Activated naive CD4-positive, alpha-beta T cell treated with anti-CD3 and anti-CD28 coated beads, Interleukin-2, amount 50 U/mL, for 72 hours (primary cell): ENCODE results near the gene NR3C2. TPM values are rescaled to one million over a fixed set of nuclear protein-coding genes. Genes with fewer than 3 reads are reported as not detected.

Source experiments
- ATAC-seq, 2 donors: fragments of 150-1000 bp; cut with Tn5 transposase; 2 replicates each; pipeline ENCODE4 v1.10.0; 2021; ENCODE audit warnings: mild to moderate bottlenecking in 2 of 2, moderate library complexity in 2 of 2
- DNase-seq, 2 donors: peaks; one replicate each; pipeline ENCODE4 v3.0.0; 2021 to 2022; ENCODE audit warnings: low spot score in 2 of 2
- H3K27ac Mint-ChIP-seq, 2 donors: one replicate each; pipeline ENCODE4 v1.8.0; 2022; ENCODE audit warnings: mild to moderate bottlenecking in 2 of 2, mixed read lengths in 2 of 2
- H3K36me3 Mint-ChIP-seq, 2 donors: one replicate each; pipeline ENCODE4 v1.8.0; 2022; ENCODE audit warnings: mixed read lengths in 2 of 2
- H3K9me3 Mint-ChIP-seq, 2 donors: one replicate each; pipeline ENCODE4 v1.8.0; 2022; ENCODE audit warnings: mixed read lengths in 2 of 2
- total RNA-seq, 2 donors: library from RNA; stranded (reverse); gene quantifications; one replicate each; pipeline ENCODE4 v1.2.3, GENCODE V29; 2022

Gene NR3C2
- total RNA-seq, 2 donors from 2014 or later = 6.0 to 7.1 TPM

DNA sequence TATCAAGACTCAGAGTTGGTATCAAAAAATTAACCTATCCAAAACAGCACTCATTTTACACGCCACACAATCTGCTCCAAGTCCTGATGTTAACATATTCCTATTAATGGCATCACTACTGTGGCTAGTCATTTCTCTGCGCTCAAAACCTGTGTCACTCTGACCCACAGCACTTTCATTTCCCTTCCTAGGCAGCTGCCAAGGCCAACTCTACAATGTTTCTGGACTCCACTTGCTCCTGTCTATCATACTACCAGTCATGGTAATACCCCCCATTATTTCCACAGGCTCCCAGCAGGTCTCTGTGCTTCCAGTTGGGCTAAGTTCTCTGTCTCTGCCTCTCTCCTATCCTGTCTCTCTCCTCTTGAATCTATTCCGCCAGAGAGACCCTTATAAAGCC, 323.6 kb downstream of the NR3C2 start:
- peaks cover 0 to 15% of the 10 kb centered on the region in 2 donors for H3K9me3 Mint-ChIP-seq
- no peak for ATAC-seq
- H3K36me3 Mint-ChIP-seq = peaks cover 21 to 36% of the 10 kb centered on the region in 2 donors
- no peak for DNase-seq
- no peak overlapping the region for H3K27ac Mint-ChIP-seq

DNA sequence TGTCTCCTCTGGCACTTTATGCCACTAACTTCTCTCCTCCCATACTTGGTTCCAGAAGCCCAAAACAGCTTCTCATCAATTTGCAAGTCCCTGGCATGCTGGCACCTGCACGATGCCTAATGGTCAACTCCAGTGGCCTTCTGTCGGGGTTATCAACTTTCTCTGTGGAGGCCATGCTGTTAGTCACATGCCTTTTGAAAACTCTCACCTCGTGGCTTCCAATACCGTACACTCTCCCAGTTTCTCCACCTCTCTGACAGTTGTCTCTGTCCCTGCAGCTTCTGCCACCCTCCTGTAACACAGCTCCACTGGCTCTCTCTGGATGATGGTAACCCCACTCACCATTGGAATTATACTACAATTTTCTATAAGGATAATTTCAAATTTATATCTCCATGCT, 324.0 kb downstream of the NR3C2 start:
- H3K27ac Mint-ChIP-seq = no peak overlapping the region
- DNase-seq (no peak), ATAC-seq (no peak)
- H3K9me3 Mint-ChIP-seq = peaks cover 0 to 10% of the 10 kb centered on the region in 2 donors
- peaks cover 16 to 31% of the 10 kb centered on the region in 2 donors for H3K36me3 Mint-ChIP-seq

DNA sequence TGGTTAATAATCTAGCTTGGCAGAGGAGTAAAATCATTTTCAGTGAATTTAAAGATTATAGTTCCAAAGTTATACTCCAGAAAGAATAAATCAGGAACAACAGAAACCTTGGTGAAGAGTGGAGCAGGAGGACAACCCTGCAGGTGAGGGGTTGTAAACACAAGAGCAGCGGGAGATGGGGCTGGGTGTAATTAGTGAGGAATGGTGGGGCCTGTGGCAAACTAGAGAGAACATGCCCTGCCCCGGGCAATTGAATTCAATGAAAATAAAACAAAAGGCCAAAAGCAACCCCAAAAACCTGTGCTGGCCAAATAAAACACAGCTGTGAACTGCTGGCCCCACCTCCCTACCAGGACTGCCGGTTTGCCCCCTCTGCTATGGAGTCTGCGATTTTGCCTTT, 325.2 kb downstream of the NR3C2 start:
- Mint-ChIP-seq H3K36me3 (peaks cover 14 to 24% of the 10 kb centered on the region in 2 donors), H3K9me3 (peaks cover 0 to 1% of the 10 kb centered on the region in 2 donors)
- ATAC-seq = no peak

DNA sequence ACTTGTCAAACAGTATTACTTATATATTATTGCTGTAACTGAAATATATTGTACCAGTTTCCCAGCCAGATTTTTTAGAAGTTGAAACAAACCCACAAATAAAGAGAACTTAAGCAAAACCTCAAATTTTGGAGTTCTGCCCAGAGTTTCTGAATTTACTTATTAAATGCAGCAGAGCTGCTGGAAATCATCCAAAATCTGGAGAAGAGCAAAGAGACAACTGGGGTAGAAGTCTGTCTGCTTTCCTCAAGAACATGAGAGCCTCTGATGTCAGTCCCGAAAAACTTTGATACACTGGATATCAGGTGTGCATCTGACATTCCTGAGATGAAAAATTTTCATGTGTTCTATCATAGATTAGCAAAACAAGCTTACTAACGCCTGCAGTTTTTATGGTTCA, 325.9 kb downstream of the NR3C2 start:
- no peaks in the 10 kb centered on the region for H3K9me3 Mint-ChIP-seq
- H3K27ac Mint-ChIP-seq = no peak overlapping the region
- no peak for DNase-seq
- H3K36me3 Mint-ChIP-seq = peaks cover 12 to 29% of the 10 kb centered on the region in 2 donors
- no peak for ATAC-seq

More for the DNA sequence above, 325.2 kb downstream of the NR3C2 start:
- no peak overlapping the region for H3K27ac Mint-ChIP-seq
- no peak for DNase-seq

DNA sequence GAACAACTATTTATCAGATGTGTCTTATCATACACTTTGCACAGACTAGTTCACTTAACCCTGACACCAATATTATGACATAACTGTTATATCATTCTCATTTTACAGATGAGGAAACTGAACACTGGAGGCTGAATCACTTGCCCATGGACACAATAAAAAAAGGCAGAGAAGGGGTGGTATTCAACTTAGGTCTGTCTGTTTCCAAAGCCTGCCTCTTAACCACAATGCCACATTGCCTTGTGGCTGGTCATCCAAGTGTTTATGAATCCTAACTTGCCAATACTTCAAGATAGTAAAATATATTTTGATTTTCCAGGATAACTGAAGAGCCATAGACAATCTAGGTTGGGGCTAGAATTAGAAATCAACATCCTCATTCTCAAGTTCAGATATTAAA, 327.8 kb downstream of the NR3C2 start:
- H3K9me3 Mint-ChIP-seq = no peaks in the 10 kb centered on the region
- no peak for ATAC-seq
- DNase-seq = no peak
- H3K27ac Mint-ChIP-seq = no peak overlapping the region
- peaks cover 10 to 25% of the 10 kb centered on the region in 2 donors for H3K36me3 Mint-ChIP-seq

DNA sequence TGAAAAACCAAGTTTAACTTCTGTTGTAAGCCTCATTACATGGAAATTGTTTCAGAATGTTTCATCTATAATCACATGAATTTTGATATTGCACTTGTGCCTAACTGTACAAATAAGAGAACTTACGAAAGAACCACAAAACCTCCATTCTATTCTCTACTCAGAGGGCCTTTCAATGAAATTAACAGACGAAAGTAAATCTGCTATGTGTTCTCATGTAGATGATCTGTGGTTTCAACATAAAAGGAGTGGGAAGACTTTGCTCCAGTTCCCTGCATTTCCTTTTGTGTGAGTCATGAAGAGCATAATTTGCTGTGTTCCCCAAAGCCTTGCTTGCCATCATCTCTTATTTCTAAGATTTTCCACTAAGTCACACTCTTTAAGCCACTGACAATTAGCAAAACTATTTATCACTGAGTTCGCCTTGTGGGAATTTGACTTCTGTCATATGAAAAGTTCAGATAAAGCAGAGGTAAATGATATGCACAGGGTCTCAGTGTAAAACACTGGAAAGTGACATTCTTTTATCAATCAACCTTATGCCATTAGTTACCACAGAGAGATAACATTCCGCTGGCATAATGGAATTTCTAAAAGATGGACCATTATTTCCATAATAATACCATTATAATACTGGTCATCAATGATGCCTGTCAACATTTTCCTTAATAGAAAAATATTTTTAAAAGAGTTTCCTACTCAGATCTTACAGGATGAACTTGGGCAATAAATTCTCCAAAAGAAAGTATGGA, 329.8 kb downstream of the NR3C2 start:
- peak; percentile 65 to 84 for ATAC-seq
- DNase-seq = no peak
- Mint-ChIP-seq H3K9me3 (no peaks in the 10 kb centered on the region), H3K27ac (peak overlapping the region in 1 of 2 donors; percentile 44), H3K36me3 (peaks cover 0 to 22% of the 10 kb centered on the region in 2 donors)

DNA sequence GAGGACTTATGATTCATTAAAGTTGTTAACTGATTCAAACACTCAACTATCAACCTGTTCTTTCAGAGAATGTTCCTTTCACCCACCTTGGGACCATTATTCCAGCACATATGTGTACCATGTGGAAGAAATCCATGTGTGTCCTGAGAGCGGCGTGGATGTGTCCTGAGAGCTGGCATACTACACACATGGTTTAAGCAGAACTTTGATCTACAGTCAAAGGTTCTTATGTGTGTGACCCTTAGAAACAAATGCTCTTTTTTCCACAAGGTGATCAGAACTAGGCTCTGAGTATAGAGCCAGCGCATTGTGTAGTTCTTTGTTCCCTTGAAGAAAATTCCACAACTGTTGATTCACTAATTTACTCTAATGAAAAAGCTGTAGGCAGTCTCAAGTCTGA, 332.0 kb downstream of the NR3C2 start:
- DNase-seq = no peak
- Mint-ChIP-seq H3K9me3 (no peaks in the 10 kb centered on the region), H3K27ac (no peak overlapping the region), H3K36me3 (peaks cover 10 to 24% of the 10 kb centered on the region in 2 donors)
- ATAC-seq = no peak

DNA sequence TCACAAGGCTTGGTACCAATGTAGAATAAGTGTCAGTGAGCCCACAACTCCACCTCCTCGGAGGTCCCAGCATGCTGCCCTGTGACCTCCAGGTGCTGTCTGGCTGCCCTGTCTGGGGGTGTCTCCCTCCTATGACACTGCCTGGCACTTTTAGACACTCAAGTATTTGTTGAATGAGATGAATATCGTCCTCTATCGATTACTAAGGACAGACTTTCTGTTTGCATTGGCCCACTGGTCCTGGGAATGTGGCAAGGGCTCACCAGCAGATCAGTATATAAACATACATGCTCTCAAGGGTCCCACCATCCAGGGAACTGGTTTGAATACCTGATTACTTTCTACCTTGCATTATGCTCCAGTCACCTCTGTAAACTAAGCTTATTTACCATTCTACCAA, 333.0 kb downstream of the NR3C2 start:
- H3K27ac Mint-ChIP-seq = no peak overlapping the region
- H3K9me3 Mint-ChIP-seq = no peaks in the 10 kb centered on the region
- ATAC-seq (no peak), DNase-seq (no peak)
- peaks cover 13 to 24% of the 10 kb centered on the region in 2 donors for H3K36me3 Mint-ChIP-seq

DNA sequence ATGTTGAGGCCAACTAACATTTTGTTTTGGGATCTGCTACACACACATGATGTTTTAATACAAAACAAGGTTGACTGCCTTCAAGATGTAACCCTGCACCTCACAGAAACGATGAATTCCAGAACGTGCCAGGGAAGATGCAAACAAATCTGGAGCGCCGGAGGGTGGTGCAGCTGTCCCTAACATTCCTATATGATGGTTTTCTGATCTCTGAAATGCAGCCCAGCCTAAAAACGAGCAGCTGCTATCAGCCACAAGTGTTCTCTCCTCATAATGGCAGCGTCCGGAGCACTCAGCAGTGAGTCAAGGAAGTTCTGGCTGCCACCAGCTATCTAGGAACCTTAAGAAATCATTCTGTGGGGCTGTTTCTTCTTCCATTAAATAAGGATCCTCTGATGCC, 333.4 kb downstream of the NR3C2 start:
- no peaks in the 10 kb centered on the region for H3K9me3 Mint-ChIP-seq
- no peak for DNase-seq
- ATAC-seq = no peak
- H3K27ac Mint-ChIP-seq = no peak overlapping the region
- peaks cover 13 to 24% of the 10 kb centered on the region in 2 donors for H3K36me3 Mint-ChIP-seq

DNA sequence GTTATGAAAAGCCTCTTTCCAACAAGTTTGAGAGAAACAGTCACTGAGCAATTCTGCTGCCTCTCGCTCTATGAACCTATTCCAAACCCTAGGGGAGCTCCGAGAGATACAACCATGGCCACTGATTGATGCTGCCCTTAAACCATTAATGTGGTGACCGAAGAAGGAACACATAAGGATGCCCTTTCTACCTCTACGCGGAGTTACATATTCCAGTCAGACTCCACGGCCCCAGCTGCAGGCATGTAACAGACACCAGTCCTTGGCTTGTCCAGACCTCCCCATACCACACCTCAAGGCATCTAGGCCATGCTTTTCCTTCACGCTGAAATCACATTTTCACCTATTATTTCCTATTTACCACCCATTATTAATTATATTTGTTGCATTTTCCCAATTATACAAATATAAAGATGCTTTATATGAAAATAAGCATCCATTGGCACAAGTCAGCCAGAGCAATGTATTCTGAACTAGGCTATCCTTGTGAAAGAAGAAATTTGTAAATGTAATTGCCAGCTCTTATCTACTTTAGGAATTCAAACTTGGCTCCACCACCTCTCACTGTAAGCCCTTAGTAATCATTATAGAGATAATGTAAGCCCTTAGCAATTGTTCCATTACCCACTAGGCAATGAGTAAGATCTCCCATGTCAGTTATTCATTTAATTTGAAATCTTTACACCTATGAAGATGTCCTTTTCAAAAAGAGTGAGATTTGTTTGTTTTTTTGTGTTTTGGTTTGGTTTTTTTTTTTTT, 338.4 kb downstream of the NR3C2 start:
- ATAC-seq = no peak
- peaks cover 23 to 28% of the 10 kb centered on the region in 2 donors for H3K36me3 Mint-ChIP-seq

DNA sequence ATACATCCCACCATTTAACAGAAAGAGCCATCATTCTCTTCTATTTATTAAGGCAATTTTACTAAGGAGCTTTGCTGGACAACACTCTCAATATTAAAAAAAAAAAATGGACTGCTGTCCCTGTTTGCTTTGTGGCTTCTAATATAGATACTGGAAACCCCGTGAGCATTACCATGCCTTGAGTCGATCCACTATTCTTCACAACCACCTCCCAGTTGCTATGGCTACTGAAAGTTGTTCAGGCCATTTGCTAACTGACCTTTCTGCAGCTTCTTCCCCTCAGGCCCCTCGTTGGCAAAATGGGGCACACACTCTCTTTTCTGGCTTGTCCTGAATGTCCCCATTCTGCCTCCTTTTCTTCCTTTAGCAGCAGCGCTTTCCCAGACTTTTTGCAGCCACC, 340.4 kb downstream of the NR3C2 start:
- Mint-ChIP-seq H3K36me3 (peaks cover 22 to 23% of the 10 kb centered on the region in 2 donors), H3K27ac (no peak overlapping the region), H3K9me3 (no peaks in the 10 kb centered on the region)
- no peak for ATAC-seq
- DNase-seq = no peak

More for the DNA sequence above, 338.4 kb downstream of the NR3C2 start:
- DNase-seq = no peak
- Mint-ChIP-seq H3K9me3 (no peaks in the 10 kb centered on the region), H3K27ac (no peak overlapping the region)

DNA sequence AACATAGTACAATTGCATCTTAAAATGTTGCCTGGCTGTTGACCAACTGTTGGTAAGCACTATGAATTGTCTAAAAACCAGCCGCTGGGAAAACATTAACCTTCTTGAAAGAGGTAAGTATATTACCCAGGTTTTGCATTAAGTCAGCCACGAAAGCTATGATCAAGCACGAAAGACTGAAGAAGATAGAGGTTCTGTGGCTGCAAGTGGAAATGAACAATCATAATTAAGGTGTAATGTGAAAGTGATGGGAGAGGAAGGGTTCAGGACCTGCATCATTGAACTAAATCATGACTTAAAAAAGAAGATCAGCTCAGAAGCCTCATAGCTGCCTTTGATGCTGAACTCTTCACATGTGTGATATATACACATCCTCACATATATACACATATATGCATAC, 341.0 kb downstream of the NR3C2 start:
- no peaks in the 10 kb centered on the region for H3K9me3 Mint-ChIP-seq
- no peak overlapping the region for H3K27ac Mint-ChIP-seq
- ATAC-seq = peak in 1 of 2 donors; percentile 65
- H3K36me3 Mint-ChIP-seq = peaks cover 22 to 23% of the 10 kb centered on the region in 2 donors
- DNase-seq = no peak

DNA sequence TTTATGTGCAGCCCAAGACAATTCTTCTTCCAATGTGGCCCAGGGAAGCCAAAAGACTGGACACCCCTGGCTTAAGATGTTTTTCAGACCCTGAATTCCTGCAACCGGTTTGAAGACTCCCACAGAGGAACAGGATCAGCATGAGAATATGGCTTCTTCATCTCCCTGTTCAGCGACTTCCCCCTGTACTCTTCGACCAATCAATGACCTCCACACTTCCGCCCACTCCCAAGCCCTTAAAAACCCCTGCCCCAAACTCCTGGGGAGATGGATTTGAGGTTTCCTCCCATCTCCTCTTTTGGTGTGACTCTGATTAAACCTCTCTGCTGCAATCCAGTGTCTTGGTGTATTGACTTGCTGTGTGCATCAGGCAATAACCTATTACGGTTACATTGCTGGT, 344.4 kb downstream of the NR3C2 start:
- H3K9me3 Mint-ChIP-seq = no peaks in the 10 kb centered on the region
- ATAC-seq (no peak), DNase-seq (no peak)
- no peak overlapping the region for H3K27ac Mint-ChIP-seq
- peaks cover 5 to 17% of the 10 kb centered on the region in 2 donors for H3K36me3 Mint-ChIP-seq

DNA sequence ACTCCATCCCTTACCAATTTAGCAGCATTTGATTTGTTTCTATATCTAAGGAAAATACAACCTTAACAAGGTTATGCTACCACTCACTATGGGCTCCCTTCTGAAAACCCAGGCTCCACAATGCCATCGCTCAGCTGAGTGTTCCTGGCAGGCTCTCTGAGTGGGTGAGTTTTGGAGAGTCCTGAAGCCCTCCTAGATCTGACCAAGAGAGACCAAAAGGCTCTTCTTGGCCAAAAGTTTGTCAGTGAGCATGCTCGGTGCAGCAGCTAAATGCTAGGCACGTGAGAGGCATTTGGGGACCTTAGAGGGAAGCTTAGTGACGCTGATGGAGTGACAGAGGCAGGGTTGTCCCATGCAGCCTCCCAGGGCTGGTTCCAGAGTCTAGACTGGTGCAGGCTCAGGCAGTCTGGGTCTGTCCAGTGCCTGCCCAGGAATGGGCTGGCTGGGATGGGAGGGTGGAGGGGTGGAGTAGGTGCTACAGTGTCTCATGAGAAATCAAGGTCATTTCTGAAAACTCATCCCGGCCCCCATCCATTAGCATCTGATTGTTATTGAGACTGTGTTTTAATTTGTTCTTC, 346.8 kb downstream of the NR3C2 start:
- H3K9me3 Mint-ChIP-seq = no peaks in the 10 kb centered on the region
- no peak for DNase-seq
- H3K36me3 Mint-ChIP-seq = peaks cover 0 to 12% of the 10 kb centered on the region in 2 donors
- H3K27ac Mint-ChIP-seq = no peak overlapping the region
- no peak for ATAC-seq

DNA sequence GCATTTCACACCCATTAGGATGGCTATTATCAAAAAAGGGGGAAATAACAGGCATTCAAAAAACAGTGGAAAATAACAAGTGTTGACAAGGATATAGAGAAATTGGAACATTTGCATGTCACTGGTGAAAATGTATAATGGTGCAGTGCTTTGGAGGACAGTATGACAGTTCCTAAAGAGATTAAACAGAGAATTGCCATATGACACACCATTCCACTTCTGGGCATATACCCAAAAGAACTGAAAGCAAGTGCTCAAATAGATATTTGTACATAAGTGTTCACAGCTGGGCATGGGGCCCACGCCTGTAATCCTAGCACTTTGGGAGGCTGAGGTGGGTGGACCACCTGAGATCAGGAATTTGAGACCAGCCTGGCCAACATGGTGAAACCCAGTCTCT, 348.1 kb downstream of the NR3C2 start:
- no peak overlapping the region for H3K27ac Mint-ChIP-seq
- DNase-seq (no peak), ATAC-seq (no peak)
- H3K36me3 Mint-ChIP-seq = peaks cover 0 to 13% of the 10 kb centered on the region in 2 donors
- H3K9me3 Mint-ChIP-seq = no peaks in the 10 kb centered on the region

DNA sequence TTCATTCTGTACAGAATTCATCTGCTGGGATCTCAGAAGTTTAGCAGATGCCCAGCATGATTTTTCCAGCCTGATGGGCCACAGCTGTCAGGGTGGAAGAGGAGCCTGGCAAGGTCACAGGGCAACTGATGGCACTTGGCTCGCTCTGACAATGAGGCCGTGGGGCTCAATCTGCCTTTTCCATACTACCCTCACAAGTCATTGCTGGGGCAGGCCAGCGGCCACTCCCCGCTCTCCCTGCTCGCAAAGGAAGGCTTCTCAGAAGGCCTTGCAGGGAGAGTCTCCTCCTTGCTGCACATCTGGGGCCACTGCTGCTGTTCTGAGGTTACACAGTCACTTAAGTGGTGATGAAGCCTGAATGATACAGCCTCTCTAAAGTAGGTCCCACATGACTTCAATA, 349.1 kb downstream of the NR3C2 start:
- ATAC-seq (no peak), DNase-seq (no peak)
- peaks cover 0 to 11% of the 10 kb centered on the region in 2 donors for H3K36me3 Mint-ChIP-seq
- H3K9me3 Mint-ChIP-seq = no peaks in the 10 kb centered on the region
- no peak overlapping the region for H3K27ac Mint-ChIP-seq

DNA sequence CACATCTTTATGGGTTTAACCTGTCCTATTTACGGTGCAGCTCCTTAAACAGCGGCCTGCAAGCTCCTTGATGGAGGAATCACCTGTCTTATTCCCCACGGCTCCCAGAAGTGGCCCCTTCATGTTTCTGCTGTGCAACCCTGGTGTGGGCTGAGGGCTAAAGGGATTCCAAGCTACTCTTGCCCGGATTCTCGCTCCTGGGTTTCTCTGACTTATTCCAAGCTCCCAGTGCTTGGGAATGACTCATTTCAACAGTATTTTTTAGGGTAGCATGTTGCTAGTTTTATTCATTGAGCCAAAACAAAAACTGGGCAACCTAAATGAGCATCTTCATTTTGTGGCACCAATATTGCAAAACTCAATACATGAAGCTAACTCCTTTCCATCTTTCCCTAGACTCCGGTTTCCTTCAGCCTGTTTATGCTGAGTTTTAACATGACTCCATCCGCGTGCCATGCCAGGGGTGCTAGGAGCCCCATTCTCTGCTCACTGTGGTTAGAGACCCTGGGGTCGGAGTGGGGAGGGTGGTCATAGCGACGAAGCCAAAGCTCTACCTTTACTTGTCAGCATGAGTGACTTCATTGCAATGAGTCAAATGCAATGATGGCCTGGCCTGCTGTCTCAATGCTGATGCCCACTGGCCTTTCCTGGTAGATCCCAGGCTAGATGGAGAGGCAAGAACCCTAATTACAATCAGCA, 349.7 kb downstream of the NR3C2 start:
- ATAC-seq (no peak), DNase-seq (no peak)
- Mint-ChIP-seq H3K36me3 (peaks cover 0 to 7% of the 10 kb centered on the region in 2 donors), H3K9me3 (no peaks in the 10 kb centered on the region), H3K27ac (no peak overlapping the region)
